ENCODE results near the gene KAZN.

DNA sequence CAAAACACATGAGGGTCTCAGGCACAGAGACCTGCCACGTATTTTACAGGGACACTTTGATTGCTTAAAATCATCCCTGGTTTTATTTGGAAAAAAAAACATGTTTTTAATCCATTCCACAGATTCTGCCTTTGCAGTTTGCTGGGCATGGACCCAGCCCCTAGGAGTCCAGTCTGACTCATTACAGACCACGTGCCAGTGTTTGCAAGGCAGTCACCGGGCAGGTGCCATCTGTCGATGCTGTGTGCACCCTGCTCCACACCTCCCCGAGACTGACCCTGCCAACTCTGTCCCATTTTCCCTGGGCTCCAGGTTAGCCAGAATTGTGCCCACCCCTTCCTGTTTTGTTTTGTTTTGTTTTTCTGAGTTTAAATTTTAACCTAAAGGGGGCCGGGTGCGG is 406.6 kb downstream of the KAZN start:
- TF ChIP-seq, protein P1, sequence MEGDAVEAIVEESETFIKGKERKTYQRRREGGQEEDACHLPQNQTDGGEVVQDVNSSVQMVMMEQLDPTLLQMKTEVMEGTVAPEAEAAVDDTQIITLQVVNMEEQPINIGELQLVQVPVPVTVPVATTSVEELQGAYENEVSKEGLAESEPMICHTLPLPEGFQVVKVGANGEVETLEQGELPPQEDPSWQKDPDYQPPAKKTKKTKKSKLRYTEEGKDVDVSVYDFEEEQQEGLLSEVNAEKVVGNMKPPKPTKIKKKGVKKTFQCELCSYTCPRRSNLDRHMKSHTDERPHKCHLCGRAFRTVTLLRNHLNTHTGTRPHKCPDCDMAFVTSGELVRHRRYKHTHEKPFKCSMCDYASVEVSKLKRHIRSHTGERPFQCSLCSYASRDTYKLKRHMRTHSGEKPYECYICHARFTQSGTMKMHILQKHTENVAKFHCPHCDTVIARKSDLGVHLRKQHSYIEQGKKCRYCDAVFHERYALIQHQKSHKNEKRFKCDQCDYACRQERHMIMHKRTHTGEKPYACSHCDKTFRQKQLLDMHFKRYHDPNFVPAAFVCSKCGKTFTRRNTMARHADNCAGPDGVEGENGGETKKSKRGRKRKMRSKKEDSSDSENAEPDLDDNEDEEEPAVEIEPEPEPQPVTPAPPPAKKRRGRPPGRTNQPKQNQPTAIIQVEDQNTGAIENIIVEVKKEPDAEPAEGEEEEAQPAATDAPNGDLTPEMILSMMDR (IDR thresholded peaks at IDR 0.05; ENCODE audit: low read length) = no peak
- TF ChIP-seq EZH2 (optimal IDR thresholded peaks at IDR 0.05; ENCODE audit: low read depth, low read length) = no peak

All from MM.1S (cell line).